Activated T-cell treated with anti-CD3 and anti-CD28 coated beads, Interleukin-2, amount 50 U/mL, for 48 hours (primary cell): Measurements from ENCODE around the gene PCCB.
"Not testable (repeated sequence)": the region's sequence is repeated elsewhere in the genome, so short reads cannot be mapped to it uniquely, and the experiment has no call there.

ENCODE experiments used
- DNase-seq, 2 experiments: peaks; one replicate each; pipeline ENCODE4 v3.0.0-alpha.2; 2020

The PCCB gene

DNA sequence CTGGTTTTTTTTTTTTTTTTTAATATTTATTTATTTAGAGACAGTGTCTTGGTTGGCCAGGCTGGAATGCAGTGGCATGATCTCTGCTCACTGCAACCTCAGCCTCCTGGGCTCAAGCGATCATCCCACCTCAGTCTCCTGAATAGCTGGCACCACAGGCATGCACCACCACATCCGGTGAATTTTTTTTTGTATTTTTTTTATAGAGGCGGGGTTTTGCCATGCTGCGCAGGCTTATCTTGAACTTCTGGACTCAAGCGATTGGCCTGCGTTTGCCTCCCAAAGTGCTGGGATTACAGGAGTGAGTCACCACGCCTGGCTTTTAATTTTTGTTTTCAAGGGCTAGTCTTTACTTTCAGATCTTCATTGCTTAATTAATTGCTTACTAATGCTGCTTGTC, 13.1 kb downstream of the PCCB start:
- DNase-seq, result no peak

DNA sequence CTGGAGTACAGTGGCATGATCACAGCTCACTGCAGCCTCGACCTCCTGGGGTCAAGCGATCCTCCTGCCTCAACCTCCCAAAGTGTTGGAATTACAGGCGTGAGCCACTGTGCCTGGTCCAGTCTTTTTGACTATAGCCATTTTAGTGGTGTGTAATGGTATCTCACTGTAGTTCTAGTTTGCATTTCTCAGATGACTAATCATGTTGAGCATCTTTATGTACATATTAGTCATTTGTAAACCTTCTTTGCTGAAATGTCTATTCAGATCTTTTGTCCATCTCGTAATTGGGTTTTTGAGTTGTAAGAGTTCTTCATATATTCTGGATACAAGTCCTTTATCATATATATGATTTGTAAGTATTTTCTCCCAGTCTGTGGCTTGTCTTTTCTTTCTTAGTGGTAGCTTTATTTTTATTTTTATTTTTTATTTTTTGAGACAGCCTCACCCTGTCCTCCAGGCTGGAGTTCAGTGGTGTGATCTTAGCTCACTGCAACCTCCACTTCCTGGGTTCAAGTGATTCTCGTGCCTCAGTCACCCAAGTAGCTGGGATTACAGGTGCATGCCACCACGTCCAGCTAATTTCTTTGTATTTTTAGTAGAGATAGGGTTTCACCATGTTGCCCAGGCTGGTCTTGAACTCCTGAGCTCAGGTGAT, 16.5 kb downstream of the PCCB start:
- not testable (repeated sequence) for DNase-seq

DNA sequence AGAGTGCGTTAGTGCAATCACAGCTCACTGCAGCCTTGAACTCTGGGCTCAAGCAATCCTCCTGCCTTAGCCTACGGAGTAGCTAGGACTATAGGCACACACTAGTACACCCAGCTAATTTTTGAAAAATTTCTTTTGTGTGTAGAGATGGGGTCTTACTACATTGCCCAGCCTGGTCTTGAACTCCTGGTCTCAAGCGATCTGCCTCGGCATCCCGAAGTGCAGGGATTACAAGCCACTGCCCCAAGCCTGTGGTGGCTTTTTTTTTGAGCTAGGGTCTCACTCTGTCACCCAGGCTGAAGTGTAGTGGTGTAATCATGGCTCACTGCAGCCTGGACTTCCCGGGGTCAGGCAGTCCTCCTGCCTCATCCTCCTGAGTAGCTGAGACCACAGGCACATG, 17.1 kb downstream of the PCCB start:
- no peak for DNase-seq

DNA sequence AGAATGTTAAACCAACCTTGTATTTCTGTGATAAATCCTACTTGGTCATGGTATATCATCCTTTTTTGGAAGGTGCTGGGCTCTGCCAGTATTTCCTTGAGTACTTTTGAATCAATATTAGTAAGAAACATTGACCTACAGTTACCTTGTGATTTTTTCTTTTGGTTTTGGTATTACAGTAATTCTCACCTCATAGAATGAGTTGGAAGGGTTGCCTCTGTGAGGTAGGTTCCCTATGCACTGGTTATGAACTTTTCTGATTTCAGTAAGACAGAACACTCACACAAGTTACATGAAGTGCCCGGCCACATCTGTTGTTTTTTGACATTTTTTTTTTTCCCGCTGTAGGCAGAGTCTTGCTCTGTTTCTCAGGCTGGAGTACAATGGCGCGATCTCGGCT, 20.0 kb downstream of the PCCB start:
- no peak for DNase-seq

DNA sequence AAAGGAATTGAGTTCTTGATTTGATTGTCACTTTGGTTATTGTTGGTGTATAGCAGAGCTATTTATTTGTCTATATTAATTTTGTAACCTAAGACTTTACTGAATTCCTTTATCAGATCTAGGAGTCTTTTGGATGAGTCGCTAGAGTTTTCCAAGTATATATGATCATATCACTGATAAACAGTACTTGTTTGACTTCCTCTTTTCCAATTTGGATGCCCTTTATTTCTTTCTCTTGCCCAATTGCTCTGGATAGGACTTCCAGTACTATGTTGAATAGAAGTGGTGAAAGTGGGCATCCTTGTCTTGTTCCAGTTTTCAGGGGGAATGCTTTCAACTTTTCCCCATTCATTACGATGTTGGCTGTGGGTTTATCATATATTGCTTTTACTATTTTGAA, 21.5 kb downstream of the PCCB start:
- not testable (repeated sequence) for DNase-seq

DNA sequence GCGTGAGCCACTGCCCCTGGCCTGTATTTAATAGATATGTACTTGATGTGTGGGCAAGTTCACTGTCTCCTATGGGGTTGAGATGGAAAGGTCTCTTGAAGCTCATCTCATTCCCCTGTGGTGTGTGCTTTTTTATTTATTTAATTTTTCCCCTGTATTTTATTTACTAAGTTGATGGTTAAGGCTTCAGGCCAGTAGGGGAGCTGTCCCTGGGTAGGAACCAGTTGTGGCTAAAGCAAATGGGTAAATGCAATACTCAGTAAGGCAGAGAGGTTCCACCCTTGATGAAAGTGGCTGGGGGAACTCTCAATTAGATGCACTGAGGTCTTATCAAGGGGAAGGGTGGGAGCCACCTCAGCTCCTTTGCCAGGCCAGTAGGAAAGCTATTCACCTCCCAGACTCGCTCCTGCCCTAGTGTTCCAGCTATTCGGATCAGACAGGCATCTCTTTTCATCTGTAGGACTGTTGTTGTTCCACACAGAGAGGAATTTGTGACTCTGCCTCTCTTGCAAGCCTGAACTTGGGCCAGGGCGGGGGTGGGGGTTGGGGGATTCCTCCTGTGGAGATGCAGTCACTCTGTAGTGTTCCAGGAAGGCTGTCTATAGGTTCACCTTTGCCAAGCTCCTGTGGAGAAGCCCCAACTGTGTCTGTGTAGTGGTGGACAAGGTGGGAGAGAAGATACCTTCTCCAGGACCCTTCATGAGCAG, 26.1 kb downstream of the PCCB start:
- no peak for DNase-seq

DNA sequence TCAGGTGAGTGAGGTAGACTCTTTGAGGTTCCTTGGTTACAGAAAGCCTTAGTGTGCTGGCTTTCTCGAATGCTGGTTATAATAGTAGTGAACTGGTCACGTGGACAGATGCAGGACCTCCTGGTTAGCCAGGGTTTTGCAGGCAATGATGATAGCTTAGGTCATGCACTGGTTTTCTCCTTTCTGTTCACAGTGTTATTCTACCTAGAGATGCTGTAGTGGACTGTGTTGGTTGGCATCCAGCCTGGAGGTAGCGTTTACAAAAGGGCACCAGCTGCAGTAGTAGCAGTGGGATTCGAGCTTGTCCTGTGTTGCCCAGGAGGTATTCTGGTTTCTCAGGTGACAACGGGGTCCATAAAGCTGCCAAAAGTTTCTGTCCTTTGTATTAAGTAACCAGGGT, 27.0 kb downstream of the PCCB start:
- no peak for DNase-seq

DNA sequence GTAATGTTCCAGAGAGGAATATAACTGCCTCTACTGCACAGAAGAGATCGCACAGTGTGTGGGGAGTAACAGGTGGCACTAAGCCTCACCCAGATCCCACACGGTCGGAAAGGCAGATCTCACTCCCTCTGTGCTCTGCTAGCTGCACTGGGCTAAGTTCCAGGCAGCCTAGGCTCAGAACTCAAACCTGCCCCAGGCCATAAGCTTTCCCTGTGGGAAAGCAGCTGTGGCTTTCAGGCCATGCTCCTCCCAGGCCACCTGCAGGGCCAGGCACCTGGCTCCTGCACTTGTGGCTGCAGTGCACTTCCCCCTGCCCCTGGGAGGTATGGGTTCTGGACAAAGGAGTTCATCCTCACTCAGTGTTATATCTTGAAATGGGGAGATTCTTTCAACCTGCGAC, 27.5 kb downstream of the PCCB start:
- no peak for DNase-seq

DNA sequence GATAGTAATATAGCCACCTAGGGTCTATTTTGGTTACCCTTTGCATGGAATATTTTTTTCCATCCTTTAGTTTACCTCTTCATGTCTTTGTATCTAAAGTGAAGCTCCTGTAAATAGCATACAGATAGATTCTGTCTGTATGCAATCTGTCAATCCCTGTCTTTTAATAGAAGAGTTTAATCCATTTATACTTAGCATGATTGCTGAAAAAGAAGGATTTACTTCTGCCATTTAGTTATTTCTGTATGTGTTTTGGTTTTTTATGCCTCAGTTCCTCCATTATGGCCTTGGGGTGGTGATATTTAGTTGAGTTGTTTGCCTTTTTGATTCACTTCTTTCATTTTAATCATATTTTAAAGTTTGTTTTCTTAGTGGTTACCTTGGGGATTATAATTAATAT, 29.0 kb downstream of the PCCB start:
- no peak for DNase-seq

DNA sequence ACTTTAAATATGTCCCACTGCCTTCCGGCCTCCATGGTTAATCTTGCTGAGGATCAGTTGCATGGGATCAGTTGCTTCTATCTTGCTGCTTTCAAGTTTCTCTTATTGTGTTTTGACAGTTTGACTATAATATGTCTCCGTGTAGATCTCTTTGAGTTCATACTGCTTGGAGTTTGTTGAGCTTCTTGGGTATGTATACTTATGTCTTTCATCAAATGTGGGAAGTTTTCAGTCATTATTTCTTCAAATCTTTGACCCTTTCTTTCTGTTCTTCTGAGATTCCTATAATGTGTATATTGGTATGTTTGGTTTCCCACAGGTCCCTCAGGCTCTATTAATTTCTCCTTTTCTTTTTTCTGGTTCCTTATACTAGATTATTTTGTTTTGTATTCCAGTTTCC, 30.8 kb downstream of the PCCB start:
- DNase-seq, result no peak

DNA sequence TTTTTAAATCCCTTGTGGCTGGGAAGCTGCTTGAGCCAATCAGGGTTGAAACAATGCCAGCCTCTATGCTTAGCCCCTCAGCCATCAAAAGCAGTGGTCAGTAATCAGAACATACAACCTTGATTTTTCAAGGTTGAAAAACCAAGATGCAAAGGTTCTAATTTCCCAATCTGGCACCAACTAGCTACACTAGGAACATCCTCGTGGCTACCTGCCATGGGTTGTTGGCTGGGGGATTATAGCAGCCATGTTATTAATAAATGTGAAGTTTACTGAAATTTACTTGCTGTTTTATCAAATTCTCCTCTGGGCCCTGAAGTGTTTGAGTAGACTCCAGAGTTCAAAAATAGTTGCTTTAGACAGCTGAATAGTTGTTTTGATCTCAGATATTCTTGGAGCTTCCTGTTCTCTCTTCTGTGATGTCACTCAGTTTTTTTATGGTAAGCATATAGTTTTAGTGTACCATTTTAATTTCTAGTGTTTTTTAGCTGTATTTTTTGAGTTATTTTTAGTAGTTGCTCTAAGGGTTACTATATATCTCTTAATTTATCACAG, 31.9 kb downstream of the PCCB start:
- DNase-seq, result no peak

DNA sequence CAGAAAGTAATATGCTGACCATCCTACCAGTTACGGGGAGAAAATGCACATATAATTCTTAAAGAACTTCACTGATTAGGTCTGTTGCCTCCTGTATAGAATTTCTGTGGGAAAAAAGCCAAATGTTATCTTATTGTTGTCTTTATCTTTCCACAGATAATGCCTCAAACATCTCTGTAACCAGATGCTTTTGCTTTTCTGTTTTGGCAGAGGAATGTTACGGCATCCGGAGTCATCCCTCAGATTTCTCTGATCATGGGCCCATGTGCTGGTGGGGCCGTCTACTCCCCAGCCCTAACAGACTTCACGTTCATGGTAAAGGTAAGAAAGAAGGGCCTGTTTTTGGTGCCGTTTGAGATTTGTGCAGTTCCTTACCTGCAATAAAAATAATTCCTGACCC, 33.5 kb downstream of the PCCB start:
- no peak for DNase-seq

DNA sequence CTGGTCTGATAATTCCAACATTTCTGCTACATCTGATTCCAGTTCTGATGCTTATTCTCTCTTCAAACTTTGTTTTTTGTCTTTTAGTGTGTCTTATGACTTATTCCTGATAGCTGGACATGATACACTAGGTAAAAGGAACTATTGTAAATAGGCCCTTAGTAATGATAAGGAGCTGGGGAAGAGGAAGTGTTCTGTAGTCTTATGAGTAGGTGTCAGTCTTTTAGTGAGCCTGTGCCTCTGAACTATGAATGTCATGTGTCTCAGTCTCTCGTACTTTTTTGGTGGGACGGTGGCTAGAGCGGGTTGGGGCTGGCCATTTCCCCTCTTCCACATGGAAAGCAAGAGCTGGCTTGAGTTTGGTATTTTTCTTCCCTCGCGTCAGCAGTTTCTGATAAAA, 41.2 kb downstream of the PCCB start:
- DNase-seq, result no peak

DNA sequence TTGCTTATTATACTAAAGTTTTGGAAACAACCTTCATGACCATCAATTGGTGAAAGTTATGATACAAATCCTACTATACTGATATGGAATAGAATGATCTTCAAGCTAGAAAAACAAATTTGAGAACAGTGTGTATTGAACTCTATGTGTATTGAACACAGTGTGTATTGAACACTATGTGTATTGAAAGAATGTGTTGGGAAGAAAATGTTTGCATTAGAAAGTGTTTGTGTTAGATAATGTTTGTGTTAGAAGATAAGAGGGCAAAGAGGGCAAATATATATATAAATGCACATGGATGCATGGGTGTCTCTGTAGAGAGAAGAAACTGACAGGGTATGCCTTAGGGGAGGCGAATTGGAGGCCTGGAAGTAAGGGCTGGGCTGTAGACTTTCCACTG, 42.4 kb downstream of the PCCB start:
- no peak for DNase-seq

DNA sequence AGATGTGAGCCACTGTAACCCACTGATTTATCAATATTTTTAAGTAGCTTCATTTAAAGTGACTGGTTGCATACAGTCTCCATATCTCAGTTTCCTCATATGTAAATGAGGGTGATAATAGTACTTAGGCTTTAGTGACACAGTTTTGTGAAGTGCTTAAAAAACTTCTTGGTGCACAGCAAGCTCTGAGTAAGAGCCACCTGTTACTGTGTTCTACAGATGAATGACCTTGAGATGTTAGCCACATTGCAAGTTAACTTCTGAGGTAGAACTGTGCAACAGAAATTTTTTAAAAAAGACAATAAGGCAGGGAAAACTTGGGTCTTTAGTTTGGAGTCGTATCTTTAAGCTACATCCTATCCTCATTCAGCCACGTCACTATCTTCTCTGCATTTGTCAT, 43.1 kb downstream of the PCCB start:
- DNase-seq, result no peak

DNA sequence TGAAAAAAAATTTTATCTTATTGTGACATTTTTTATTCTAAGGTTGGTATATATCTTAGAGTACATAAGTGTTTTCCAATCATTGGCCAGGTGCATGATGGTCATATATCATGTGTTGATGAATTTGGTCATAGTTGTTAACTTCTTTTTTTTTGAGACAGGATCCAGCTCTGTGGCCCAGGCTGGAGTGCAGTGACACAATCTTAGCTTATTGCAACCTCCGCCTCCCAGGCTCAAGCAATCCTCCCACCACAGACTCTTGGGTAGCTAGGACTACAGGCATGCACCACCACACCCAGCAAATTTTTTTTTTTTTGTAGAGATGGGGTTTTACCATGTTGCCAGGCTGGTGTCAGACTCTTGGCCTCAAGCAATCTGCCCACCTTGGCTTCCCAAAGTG, 44.0 kb downstream of the PCCB start:
- DNase-seq, result no peak

DNA sequence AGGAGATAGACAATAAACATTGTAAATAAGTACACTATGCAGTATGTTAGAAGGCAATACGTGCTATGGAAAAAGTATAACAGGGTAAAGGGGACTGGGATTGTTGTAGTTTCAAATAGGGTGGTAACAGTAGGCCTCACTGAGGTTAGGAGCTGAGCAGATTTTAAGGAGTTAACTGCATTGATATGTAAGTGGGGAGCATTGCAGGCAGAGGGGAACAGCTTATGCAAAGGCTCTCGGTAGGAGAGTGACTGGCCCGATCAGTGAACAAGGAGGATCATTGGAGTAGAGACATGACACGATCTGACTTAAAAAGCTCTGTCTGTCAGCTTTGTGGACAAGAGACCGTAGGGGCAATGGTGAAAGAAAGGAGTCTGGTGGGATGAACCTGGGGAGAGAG, 46.8 kb downstream of the PCCB start:
- DNase-seq, result no peak

DNA sequence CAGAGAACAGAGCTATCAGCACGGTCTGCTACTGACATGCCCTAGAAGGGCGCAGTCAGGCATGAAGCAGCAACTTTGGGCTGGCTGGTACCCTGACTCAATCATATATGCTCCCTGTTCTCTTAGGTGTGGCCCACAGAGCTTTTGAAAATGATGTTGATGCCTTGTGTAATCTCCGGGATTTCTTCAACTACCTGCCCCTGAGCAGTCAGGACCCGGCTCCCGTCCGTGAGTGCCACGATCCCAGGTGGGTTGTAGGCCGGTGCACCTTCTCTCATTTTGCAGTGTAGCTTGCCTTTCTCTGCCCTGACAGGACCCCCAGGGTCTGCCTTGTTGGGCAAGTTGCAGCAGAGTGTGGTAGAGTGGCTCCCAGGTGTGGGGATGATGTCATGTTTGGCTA, 47.7 kb downstream of the PCCB start:
- DNase-seq, result no peak

DNA sequence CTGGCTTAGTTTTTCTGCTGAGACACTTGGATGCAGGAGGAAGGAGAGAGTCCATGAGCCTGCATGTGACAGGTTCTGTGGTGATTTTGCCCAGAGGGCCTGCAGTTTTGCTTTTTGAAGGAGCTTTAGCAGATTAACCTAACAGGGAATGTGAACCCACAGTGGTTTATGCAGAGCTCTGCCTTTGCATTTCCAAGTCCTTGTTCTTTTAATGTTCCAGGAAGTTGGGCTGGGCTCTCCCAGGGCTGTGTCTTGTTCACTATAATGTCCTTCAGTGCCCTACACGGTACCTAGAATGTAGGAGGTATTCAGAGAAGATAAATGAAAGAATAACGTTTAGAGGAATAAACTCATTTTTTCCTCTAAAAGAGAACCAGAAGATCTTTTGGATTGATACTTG, 50.3 kb downstream of the PCCB start:
- no peak for DNase-seq

DNA sequence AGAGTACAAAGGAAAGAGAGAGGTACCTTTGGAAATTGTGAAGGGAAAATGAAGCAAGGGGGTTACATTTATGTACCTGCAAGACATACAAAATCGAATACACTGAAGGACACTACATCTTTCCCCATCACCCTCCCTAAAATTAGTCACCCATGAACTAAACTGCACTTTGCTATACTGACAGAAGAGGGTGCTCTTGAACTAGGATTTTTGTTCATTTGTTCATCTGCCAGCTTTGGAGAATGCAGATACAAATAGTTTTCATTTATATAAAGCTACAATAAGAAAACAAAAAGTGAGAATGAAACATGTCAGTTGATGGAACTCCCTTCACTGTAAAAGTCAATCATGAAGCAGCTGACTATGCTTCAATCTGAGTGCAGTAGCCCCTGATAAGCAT, 55.7 kb downstream of the PCCB start:
- DNase-seq, result no peak

DNA sequence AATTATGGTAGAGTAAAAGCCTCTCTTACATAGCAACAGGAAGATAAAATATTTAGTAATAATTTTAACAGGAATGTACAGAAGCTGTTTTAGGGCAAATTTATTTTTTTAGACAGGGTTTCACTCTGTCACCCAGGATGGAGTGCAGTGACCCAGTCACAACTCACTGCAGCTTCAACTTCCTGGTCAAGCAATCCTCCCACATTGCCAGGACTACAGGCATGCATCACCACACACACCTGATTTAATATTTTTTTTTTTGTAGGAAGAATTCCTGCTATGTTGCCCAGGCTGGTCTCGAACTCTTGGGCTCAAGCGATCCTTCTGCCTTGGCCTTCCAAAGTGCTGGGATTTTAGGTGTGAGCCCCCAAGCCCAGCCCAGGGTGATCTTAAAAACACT, 61.1 kb downstream of the PCCB start:
- no peak for DNase-seq

DNA sequence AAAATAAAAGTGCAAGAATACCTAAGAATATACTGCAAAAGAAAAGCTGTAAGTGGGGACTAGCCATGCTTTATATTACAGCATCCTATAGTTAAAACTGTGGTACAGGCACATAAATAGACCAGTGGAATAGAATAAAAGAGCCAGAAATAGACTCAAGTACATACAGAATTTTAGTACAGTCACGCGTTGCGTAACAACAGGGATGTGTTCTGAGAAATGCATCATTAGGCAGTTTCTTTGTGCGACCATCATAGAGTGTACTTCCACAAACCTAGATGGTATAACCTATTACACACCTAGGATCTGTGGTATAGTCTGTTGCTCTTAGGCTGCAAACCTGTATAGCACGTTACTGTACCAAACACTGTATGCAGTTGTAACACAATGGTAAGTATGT, 61.8 kb downstream of the PCCB start:
- no peak for DNase-seq

DNA sequence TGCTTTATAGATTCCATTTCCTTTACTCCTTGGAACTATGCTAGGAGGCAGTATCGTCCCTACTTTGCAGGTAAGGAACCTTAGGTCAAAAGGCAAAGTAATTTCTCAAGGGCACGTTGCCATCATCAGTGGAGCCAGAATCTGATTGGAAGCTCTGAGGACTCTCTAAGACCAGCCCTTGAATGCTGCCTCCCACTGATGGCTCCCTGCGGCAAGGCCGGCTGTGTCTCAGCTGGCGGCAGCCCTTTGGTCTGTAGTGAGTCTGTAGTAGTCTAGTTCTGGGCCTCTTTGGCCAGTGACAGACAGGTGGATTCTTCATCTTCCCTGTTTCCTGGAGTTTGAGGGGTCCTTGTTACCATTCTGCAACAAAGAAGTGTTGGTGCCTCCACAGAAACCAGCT, 76.2 kb downstream of the PCCB start:
- DNase-seq, result no peak

DNA sequence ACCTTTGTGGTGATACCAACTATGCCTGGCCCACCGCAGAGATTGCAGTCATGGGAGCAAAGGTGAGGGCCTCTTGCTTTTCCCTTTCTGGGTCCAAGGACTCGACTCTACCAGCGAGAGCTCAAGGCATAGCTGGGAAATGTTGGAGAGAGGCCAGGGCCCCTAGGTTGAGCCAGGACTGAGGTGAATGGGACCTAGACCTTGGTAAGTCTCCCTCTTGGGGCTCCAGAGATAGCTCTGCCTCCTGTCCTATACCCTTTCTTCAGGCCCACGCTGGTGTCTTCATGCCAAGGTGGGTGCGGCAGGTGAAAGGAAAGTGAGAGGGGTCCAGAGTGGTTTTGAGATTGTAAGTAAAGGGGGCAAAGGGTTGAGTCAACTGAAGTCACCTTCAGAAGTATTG, 77.5 kb downstream of the PCCB start:
- DNase-seq, result no peak

DNA sequence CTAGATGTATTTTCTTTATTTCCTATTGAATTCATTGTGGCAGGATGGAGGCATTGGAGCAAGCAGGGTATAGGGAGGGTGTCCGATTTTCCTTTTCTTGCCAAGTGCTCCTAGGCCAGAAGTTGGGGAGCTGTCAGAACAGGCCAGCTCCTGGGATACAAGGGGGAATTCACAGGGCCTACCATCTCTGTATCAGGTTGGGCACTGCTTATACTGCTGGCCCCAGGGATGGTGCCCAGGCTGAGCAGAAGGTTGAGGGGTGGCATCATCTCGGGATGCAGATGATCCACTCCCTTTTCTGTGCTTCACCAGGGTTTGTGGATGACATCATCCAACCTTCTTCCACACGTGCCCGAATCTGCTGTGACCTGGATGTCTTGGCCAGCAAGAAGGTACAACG, 79.5 kb downstream of the PCCB start:
- DNase-seq, result no peak
